HG02840 (cell line): Measurements from ENCODE around the gene TPST1.

Experiments used
- ATAC-seq: cut with Tn5 transposase; IDR thresholded peaks from one replicate; pipeline ENCODE4 v1.9.1; 2021; ENCODE audit warnings: mild to moderate bottlenecking, moderate library complexity, moderate number of reproducible peaks; ENCODE audit not compliant: unreplicated experiment, low FRiP score

TPST1 gene

DNA sequence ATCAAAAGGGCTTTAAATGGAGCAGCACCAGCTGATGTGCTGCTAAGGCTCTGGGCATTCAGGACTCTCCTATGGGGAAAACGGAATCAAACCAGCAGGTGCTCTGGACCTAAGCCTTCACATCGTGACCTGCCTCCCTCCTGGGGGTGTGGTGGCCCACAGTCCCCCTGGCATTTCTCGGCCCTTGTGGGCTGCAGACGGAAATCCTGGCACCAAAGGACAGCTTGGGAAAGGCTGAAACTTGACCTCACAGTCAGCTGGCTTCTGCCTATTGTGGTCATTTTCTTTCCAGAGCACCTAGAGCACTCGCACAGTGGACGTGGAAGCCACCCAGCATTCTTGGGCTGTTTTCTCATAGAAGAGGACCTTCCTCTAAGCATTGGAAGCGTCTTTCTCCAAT is 74.8 kb downstream of the TPST1 start:
- ATAC-seq = no peak

DNA sequence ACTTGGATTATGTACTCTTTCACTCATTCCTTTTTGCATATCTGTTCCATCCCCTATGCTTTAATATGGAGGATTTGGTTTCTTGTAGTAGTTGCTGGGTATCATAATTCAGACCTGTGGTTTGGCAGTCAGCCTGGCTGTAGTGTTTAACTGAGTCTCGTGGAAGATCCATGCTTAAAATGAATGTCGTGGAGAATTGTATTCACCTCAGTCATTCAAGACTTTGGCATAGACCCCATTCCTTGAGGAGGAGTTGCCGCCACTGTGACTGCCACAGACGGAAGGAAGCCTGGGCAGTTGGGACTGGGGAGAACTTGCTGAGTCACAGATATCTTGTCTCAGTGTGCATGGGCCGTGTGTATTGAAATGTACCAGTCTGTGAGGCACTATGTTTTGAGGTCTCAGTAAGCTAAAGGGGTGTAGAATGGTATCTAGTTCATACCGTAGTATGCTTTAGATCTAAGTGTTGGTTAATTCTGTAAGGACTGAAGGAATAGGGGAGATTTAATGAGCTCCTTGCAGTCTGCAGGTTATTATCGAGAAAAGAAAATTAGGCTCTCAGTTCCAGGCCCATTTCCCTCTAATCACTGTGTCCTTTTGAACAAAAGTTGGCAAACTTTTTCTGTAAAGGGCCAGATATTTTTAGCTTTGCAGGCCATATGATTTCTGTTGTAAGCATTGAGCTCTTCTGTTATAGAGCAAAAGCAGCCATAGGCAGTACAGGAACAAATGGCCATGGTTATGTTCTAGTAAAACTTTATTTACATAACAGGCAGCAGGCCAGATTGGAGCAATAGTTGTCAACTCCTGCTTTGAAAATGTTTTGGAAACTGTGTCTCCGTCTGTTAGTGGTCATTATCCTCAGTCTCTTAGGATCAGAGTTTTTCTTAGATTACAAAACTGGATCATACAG is 76.8 kb downstream of the TPST1 start:
- ATAC-seq = no peak

DNA sequence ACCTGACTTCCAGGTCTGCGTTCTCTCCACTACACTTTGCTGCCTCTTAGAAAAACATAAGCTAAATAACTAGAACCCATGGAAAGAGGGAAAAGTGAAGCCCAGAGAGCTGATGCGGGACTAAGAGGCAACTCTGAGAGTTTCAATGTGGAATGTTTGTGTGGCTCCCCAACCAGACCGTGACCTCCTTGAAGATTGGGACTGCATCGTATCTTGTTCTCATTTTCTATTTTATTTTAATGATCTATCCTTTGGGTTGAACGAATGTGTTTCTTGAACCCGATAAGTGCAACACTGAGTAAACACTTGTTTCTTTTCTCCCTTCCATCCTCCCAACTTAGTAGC is 77.4 kb downstream of the TPST1 start:
- ATAC-seq = no peak

DNA sequence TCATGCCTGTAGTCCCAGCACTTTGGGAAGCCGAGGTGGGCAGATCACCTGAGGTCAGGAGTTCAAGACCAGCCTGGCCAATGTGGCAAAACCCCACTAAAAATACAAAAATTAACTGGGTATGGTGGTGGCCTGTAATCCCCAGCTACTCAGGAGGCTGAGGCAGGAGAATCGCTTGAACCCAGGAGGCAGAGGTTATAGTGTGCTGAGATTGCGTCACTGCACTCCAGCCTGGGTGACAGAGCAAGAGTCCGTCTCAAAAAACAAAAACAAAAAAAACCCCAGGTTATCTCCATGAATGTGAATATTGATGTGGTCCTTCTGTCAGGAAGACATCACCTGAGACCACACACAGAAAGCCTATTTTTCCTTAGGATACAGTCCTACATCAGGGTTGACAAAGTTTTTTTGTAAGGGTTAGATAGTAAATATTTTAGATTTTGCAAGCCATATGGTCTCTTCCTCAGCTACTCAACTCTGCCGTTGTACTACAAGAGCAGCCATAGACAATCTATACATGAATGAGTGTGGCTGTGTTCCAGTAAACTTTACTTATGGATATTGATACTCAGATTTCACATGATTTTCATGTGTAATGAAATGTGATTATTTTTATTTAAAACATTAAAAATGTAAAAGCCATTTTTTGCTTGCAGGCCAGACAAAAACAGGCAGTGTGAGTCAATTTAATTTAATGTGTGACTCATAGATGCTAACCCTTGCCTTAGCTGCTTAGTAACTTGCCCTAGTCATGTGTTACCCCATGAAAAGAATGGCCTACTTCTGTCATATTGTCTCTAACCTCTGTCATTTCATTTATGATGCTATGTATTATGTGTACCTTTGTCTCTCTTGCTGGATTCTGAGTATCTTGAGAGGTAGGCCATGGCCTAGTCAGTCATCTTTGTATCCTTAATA is 78.1 kb downstream of the TPST1 start:
- no peak for ATAC-seq

DNA sequence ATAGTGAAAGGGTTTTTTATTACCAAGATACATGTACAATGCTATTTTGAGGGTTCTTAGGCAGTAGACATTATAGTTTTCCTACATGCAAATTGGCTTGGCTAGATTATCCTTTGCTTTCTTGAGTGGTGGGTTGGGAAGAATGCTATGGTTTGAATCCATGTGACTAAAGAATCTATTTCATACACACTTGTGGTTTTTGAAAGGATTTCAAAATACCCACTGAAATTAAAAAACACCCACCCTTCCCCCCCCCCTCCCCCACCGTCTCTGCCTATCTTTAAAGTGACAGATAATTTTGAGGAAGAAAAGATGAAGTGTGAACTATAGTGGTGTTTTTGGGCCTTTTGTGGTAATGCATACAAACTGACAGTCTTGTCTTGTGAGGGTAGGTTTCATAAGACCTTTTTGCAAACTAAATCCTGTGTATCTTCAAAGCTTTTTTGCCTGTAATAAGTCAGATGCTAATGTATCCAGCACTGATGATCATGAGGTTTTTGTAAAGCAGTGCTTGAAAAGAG is 90.9 kb downstream of the TPST1 start:
- ATAC-seq = no peak

DNA sequence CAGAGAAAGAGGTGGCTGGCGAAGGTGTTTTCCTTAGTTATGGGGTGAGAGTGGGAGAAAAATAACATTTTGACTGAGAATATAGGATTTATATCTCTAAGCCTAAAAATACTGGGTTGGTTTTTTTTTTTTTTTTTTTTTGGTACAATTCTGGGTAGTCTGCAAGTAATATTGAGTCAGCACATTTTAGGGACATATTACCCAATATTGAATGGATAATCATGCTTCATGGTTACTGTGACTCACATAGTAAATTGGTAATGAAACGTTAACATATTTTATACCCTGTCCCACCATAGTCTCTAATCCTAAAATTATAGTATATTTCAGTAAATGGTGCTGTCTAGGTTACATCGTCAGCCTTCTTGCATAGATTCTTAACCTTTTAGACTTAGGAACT is 91.4 kb downstream of the TPST1 start:
- ATAC-seq = no peak

DNA sequence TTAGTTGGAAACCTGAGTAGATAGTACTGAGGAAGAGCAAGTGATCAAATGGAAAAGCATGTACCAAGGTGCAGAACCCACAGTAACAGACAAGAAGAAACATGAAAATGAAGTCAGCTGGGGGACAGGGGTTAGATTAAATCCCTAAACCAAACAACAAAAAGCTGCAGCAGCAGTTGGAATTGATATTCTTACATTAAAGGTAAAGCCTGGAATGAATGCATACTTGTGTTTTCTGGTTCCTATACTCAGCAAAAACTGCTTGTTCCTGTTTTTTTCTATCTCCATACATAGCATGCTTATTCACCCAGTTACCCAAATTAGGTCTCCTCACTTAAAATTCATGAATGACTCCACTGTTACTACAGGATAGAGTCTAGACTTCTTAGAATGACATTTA is 92.4 kb downstream of the TPST1 start:
- no peak for ATAC-seq

DNA sequence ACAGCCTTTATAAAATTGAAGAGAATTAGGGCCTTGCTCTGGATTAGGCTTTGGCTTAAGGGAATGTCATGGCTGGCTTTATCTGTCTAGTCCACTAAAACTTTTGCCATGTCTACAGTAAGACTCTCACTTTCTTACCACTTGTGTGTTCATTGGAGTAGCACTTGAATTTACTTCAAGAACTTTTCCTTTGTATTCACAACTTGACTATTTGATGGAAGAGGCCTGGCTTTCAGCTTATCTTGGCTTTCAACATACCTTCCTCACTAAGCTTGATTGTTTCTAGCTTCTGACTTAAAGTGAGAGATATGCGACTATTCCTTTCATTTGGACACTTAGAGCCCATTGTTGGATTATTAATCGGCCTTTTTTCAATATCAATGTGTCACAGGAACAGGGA is 96.1 kb downstream of the TPST1 start:
- ATAC-seq = no peak

DNA sequence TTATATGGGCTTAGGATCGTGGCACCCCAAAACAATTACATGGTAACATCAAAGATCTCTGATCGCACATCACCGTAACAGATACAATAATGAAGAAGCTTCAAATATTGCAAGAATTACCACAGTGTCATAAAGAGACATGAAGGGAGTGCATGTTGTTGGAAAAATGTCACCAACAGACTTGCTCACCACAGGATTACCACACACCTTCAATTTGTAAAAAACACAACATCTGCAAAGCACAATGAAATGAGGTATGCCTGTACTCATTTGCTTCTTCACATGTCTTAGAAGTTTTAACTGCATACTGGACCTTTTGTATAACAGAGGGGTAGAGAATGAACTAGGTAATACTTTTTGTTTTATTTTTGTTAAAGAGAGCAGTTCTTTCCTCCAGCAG is 96.6 kb downstream of the TPST1 start:
- no peak for ATAC-seq

DNA sequence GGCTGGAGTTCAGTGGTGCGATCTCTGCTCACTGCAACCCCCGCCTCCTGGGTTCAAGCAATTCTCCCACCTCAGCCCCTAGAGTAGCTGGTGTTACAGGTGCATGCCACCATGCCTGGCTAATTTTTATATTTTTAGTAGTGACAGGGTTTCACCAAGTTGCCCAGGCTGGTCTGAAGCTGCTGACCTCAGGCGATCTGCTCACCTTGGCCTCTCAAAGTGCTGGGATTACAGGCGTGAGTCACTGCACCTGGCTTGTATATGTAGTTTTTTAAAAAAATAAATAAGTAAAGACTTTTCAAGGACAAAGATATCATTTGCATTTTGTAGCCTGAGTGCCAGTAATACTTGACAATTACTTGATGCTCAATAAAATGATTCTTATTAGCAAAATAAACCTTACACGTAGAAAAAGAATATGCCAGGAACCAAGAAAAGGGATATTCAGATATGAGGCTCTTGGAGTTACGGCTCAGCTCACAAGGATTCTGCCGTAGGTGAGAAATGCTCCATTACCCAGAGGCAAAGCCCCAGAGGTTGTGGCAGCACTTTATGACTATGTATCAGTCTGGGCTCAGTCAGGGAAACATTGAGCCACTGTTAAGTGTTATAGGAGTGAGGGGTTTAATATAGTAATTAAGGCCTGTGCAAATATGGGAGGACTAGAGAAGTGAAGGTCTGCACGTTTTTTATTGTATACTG is 98.5 kb downstream of the TPST1 start:
- no peak for ATAC-seq

DNA sequence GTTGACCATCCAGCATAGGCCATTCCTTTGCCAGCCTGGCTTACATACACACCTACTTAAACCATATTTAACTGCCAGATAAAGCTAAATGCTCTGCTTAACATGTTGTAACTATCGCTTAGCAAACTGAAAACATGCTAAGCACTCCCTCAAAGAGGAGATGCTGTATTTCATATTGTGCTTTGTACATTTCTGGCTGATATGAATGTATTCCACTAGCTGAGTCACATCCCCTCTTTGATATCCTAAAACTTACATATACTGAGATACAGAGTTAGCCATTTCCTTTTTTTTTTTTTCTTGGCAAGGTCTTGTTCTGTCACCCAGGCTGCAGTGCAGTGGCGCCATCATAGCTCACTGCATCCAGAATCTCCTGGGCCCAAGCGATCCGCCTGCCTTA is 99.4 kb downstream of the TPST1 start:
- no peak for ATAC-seq

DNA sequence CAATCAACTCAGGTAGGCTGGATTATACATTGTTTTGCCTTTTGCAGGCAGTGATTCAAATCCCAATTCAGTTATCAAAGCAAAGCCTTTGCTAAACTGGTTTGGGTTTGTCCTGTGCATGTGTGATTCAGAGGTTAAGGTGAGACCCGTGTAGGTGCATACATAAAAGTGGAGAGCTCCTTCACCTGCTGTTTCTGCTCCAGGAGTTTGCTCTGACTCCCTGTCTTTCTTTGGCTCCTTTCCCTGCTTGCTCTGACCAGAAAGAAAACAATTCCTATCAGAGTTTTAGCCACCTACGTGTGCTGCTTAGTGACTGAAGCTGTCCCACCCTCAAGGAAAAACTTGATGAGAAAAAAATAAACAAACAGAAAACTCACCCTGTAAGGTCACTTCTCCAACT is 101.1 kb downstream of the TPST1 start:
- ATAC-seq = no peak

DNA sequence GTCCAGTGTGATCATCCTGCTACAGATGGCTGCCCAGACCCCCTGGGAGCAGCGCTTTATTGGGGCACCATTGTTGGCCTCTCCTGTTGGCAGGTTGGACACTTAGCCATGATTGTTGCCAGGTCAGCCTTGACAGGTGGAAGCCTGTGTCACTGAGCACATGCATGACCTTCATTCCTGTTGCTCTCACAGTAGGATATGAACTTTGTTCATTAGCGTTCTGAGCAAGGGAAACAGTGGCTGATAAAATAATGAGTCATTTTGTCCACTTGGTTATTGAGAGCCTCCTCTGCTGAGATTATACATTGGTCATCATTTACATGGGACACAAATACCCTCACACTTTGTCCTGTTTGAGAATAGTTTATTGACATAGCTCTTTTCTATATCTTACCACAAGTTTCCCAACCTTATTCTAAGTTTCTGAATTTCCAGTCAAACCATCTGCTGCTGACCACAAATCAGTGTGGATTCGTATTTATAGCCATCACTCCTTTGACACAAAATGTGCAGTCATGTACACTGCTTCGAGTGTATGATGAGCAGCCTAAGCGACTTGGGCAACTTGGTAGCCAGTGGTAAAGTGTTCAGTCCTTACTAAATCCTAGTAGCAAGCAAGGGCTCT is 102.6 kb downstream of the TPST1 start:
- no peak for ATAC-seq

DNA sequence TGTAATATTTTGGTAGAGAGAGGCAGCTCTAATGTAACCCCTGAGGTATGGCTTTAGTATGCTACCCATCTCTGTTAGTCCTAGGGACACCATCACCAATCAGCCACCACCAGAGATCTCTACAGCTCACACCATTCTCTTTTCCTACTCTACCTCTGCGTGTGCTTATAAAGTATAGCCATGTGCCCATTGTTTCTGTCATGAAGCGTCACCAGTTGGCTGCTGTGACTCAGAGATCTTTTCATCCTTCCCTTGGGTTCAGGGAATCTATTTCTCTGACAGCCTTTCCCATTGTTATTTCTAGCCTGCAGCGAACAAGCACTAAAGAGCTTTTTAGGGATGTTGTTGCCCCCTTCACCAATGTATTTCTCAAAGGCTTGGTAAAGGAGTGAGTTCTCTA is 103.3 kb downstream of the TPST1 start:
- ATAC-seq = no peak

DNA sequence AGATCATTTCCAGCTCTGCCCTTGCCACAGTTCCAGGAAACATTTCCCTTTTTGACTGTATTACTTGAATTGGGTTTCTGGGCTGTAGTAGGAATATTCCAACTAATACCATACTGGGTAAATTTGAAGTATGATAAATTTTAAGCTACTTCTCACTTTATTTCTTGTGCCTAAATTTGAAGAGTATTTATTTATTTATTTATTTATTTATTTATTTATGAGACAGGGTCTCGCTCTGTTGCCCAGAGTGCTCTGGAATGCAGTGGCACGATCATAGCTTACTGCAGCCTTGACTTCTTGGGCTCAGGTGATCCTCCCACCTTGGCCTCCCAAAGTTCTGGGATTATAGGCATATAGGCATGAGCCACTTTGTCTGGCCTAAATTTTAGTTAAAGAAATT is 105.5 kb downstream of the TPST1 start:
- no peak for ATAC-seq

DNA sequence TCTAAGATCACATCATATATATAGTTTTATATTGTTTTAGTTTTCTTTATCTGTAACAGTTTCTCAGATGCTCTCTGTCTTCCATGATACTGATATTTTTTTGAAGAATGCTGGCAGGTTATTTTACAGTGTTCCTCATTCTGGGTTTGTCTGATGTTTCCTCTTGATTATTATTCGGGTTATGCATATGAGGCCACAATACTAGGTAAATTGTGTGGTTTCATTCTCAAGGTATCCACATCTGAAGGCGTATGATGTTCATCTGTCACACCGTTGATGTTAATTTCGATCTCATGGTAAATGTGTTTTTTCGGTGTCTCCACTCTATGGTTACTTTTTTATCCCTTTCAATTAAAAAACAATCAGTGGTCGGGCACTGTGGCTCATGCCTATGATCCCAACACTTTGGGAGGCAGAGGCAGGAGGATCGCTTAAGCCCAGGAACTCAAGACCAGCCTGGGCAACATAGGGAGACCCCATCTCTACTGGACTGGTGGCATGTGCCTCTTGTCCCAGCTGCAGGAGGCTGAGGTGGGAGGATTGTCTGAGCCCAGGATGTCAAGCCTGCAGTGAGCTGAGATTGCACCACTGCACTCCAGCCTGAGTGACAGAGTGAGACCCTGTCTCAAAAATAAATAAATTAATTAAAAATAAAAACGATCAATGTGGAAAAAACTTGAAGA is 108.9 kb downstream of the TPST1 start:
- no peak for ATAC-seq

DNA sequence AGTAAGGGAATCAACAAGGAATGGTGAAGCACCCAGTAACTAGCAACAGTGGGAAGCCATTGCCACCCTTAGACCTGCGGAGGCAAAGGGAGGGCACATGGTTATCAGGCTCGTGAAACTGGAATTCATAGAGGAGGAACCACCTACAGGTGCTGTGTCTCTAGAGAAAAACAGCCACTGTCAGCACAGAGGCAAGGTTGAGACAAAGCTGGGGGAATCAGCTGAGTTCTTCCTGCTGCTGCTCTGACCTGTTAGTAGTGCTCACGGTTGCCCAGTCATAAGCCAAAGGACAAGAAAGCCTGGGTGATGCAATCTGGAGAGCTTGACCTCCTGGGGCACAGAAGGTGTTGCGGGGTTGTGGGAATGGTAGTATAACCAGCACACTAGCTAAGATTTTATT is 110.1 kb downstream of the TPST1 start:
- no peak for ATAC-seq

DNA sequence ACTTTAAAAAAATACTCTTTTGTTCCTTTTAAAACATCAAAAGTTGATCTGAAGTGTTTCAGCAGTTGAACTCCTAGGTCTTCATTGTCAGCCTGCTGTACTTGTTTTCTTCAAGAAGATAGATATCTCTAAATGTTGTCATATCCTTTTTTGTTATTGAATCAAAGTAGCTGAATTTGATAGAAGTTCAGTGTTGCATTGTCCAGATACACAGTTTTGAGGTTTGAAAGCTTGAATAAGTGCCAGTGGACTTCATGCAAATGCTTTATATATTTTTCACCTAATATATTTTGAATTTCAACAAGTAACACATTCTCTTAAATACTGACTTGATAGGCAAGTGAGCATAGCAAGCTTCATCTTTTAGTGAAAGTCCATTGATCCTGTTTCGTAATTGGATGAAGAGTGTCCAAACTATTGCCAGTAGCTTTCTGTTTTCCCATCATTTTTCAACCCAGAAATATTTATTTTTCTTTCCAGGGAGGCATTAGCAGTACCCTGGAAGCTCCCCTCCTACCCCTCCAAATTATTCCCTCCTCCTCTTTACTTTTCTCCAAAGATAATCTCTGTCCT is 114.4 kb downstream of the TPST1 start:
- no peak for ATAC-seq

DNA sequence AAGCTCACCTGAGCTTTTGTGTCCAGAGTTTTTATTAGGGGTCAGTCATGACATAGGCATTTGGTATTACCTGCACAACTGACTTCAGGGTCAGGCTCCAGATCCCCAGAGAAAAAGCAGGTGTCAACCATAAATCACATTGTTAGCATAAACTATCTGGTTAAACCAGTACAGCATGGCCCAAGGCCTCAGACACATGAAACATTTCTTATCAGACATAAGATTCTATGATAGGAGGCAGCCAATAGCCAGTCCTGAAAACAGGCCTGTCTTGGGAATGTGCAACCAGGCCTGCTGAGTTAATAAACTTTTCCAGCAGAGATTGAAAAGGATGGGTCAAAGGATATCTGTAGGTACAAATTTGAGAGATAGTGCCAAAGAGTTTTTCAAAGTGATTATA is 116.1 kb downstream of the TPST1 start:
- ATAC-seq = no peak
